NCI-H1694 treated with DMSO at 0.1 percent for 48 hours (cell line): ENCODE data around the gene ALDH3A1.

Experiments used
- DNase-seq: peaks from one replicate; lab custom pipeline; 2025; lab: John Stamatoyannopoulos, UW

The ALDH3A1 gene

GRCh38 chr17:19741832-19742457 lies 6.2 kb downstream of the ALDH3A1 start:
- no peak for DNase-seq

DNA sequence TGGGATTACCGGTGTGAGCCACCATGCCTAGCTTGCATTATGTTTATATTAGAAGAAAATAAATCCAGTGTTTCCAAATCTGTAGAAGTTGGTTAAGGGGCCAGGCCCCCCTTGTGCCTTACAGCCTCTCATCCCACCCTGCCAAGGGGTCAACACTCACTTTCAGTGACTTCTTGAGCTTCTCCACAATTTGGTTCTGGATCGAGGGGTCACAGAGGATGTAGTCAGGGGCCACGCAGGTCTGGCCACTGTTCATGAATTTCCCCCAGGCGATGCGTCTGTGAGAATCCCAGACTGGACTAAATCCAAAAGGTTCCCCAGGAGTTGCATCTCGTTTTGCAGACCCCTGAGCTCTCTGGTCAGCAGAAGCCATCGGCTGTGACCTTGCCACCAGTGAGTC lies 7.2 kb downstream of the ALDH3A1 start:
- no peak for DNase-seq

DNA sequence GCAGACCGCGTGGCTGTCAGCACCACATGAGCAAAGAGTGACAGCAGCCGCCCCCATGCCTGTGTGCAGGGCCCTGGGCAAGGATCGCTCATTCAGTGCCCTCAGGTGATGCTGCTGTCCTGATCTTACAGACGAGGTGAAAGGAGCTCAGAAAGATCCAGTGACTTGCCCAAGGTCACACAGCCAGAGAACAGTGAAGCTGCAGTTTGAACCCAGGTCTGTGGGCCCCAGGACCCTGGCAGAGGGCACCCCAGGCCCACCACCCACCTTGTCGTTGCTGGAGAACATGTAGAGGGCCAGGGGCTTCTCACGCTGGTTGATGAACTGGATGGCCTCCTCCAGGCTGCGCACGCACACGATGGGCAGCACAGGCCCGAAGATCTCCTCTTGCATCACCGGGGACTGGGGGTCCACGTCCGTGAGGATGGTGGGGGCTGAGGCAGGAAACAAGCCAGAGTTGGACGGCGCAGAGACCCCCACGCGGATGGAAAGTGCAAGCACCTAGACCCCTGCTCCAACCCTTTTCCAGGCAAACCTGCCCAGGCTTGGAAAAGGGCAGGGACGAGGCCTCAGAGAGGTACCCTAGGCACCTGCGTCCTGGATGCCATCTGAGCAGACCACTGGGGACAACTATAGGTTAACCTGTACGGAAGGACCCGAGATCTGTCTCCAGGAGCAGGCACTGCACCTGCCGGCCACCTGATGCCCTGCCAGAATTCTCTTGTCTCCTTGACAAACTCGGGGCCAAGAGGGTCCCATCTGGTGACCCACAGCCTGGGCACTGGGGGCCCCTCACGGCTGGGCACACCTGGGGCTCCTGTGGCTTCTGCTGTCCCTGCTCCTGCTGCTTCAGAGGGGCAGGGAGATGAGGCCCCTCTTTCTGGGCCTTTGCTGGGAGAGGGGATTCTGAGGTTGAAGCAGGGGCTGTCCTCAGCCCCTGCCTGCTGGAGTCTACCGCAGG lies 8.6 kb downstream of the ALDH3A1 start:
- DNase-seq = no peak

DNA sequence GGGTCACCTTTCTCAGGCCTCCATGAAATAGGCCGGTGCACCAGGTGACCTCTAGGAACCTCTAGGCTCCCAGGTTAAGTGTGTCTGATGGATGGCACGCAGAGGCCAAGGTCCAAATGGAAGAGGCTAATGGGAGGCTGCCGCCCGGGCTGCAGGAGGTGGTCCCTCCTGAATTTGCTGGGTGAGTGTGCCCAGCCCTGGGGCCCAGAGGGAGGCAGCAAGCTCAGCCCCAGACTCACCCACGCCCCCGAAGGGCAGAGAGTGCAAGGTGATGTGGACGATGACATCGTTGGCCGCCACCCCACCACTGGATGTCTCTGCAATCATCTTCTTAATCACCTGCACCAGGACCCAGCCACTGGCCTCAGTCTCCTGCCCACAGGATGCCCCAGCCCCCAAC lies 9.3 kb downstream of the ALDH3A1 start:
- DNase-seq = no peak

DNA sequence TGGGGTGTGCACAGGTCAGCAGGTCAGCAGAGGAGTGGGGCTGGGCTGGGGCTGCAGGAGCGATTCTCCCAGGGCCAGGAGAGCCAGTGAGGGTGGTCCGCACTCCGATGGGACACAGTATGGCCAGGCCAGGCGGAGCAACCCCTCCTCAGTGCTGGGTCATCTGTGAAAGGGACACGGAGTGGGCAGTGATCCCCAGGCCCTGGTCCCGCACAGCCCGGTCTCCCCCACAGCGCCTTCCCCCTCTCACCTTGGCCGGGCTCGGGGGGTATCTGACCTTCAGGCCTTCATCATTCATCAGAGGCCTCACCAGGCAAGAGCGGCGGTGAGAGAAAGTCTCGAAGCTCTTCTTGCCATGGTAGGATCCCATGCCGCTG lies 10.0 kb downstream of the ALDH3A1 start:
- no peak for DNase-seq

- DNase-seq = no peak
Observed at GRCh38 chr17:19737305-19738072, 10.6 kb downstream of the ALDH3A1 start.

- DNase-seq = no peak
Observed at GRCh38 chr17:19736071-19736470, 12.0 kb downstream of the ALDH3A1 start.

- DNase-seq = no peak
Observed at GRCh38 chr17:19733953-19734526, 14.1 kb downstream of the ALDH3A1 start.

DNA sequence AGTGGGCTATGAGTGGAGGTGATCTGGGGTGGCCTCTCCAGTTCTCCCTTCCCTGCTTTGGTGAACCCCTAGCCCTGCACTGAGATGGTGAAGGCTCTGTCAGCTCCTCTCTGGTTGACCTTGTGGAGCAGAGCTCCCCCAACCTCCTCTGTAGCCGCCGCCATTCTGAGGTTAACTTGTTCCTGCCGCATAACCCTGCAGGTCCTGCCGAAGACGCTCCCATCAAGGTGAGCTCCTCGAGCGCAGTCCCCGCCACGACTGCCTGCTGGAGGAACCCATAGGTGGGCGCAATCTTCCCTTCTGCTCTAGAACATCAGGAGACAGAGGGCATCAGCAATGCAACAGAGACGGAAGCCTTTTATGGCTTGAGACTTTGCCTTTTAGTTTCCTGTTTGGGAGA lies 16.5 kb downstream of the ALDH3A1 start:
- no peak for DNase-seq

GRCh38 chr17:19730843-19731242 lies 17.3 kb downstream of the ALDH3A1 start:
- no peak for DNase-seq

DNA sequence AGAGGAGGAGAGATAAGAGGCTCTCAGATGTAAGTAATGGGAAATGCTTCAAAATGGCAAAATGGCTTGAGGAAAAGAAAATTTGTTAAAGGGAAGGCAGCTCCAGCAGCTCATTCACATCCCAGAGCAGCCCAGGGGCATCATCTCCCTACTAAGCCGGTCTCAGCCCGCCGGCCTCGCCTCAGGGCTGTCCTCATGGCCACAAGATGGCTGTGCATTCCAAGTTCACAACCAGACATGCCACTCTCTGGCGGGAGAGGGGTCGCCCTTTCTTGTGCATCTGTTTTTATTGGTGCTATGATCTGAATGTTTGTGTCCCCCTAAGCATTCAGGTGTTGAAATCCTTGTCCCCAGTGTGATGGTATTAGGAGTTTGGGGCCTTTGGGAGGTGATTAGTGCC lies 18.2 kb downstream of the ALDH3A1 start:
- DNase-seq = no peak

DNA sequence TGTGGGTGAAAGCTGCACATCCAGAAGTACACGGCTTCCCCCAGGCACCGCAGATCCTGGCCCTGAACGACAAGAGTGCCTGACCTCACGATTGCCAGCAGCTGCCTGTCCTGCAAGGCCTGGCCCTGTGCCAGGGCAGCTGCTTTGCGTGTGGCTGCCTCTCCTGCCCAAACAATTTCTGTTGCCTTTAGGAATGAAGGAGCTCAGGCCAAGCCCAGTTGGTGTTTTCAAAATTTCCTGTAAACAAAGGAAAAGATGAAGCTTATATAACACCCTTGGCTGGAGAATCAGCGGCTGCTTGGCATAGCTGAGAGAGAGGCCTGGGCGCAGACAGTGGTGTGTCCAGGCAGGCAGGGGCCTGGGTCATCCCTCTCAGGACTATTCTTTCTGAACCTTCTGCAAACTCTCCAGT lies 20.0 kb downstream of the ALDH3A1 start:
- peak; percentile 12 for DNase-seq

DNA sequence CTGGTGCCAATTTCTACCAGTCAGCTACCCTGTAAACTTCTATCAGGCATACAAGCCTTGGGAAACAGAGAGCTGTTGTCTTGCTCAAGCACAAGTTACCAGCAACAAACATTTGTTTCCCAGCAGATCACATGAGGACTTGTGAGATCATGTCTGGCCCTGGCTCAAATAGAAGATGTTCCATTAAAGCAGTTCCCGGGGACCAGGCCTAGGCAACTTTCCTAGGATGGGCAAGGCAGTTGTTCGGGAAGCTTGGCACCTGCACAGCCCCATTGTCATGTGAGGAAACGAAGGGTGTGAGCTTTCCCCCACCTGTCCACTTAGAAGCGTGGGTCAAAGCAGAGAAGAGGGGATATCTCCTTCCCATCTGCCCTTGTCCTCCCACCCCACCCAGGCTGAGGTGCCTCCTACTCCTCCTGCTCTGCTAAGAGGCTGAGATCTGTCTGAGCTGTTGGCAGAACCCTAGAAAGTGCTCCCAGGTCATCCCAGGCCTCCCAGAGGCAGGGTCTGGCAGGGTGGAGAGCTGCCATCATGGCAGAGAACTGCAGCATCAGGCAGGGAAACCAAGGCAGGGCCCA lies 20.5 kb downstream of the ALDH3A1 start:
- DNase-seq = no peak

- no peak for DNase-seq
Observed at GRCh38 chr17:19726631-19727376, 21.3 kb downstream of the ALDH3A1 start.

- DNase-seq = no peak
Observed at GRCh38 chr17:19725486-19725885, 22.6 kb downstream of the ALDH3A1 start.

DNA sequence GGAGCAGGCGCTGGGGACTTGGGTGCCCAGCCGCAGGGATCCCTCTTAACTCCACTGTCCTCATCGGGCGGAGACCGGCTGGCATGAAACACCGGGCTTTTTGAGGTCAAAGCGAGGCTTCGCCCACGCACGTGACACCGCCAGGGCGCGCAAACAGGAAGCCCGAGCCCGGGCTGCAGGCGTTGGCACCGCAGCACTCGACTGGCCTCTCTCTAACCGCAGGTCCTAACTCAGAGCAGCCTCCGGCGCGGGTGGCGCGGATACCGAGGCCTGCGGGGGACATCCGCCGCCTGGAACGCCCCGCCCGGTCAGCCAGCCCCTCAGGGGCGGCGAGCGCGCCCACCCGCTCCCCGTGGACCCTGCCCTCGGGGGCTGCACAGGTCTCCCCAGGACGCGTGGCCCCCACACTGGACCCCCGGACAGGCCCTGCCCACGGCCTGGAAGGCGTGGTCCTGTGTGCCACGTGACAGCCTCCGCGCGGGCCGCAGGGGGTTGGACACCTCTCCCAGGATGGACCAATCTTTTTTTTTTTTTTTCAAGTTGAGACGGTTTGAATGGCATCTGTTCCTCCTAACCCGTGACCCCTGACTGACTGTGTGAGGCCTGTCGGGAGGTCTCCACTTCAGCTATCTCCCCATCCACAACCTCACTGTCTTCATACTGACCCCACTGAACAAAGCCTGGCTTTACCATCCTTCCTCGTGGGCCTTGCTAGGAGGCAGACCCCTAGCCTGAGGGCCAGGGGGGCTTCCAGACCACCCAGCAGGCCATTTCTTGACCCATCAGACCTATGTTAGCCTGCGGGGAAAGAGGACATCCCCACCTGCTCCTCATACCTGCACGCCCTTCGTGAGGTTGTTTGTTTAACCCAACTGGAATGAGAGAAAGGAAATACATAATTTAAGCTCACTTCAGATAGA lies 23.3 kb downstream of the ALDH3A1 start:
- DNase-seq = no peak

GRCh38 chr17:19723964-19724363 lies 24.1 kb downstream of the ALDH3A1 start:
- DNase-seq = no peak

GRCh38 chr17:19720631-19721426 lies 27.3 kb downstream of the ALDH3A1 start:
- no peak for DNase-seq

DNA sequence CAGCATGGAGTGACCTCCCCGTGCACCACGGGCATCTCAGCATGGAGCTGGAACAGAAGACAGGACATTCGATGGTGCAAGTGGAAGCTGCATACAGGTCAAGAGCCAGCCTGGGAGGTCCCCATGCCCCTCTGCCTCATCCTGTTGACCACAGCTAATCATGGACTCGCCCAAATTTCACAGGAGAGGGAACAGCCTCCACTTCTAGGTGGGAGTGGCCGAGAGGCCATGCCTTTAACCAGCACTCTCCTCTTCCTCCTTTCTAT lies 28.0 kb downstream of the ALDH3A1 start:
- DNase-seq = no peak
